HUES64 (cell line): ENCODE results near the gene CPNE4.

Experiments used
- H3K27ac ChIP-seq: 2 replicates; pipeline ENCODE4 v1.7.0; 2013; ENCODE audit warnings: low read depth, low read length, inconsistent platforms
- H3K27me3 ChIP-seq: 2 replicates; pipeline ENCODE4 v1.6.1; 2013; ENCODE audit warnings: mild to moderate bottlenecking, low read length; ENCODE audit not compliant: insufficient read depth
- H3K36me3 ChIP-seq: 2 replicates; pipeline ENCODE4 v1.6.1; 2013; ENCODE audit warnings: mild to moderate bottlenecking, low read length; ENCODE audit not compliant: insufficient read depth
- H3K4me1 ChIP-seq: 2 replicates; pipeline ENCODE4 v1.6.1; 2013; ENCODE audit warnings: mild to moderate bottlenecking, low read length, moderate library complexity; ENCODE audit not compliant: insufficient read depth
- H3K4me3 ChIP-seq: 2 replicates; pipeline ENCODE4 v1.5.1; 2013; ENCODE audit warnings: mild to moderate bottlenecking, low read length, moderate library complexity
- H3K9ac ChIP-seq: 2 replicates; pipeline ENCODE4 v1.6.1; 2013; ENCODE audit warnings: mild to moderate bottlenecking, low read depth, low read length
- H3K9me3 ChIP-seq: 2 replicates; pipeline ENCODE4 v1.6.1; 2013; ENCODE audit warnings: low read depth, low read length; ENCODE audit not compliant: insufficient read depth
- WGBS: fragments of 150-250, 120-280 bp; methylation state at CpG from one replicate; pipeline ENCODE4 v1.1.7; 2013; ENCODE audit warnings: missing lambda C conversion rate; 5-methylcytosine and 5-hydroxymethylcytosine counted together

Gene CPNE4

GRCh38 chr3:131538968-131539367 lies 495.8 kb downstream of the CPNE4 start:
- no peaks in the 10 kb centered on the region for H3K36me3 ChIP-seq
- H3K4me3 ChIP-seq = no peak overlapping the region
- H3K27me3 ChIP-seq = no peaks in the 10 kb centered on the region
- no peak overlapping the region for H3K27ac ChIP-seq
- H3K9me3 ChIP-seq = no peaks in the 10 kb centered on the region
- H3K4me1 ChIP-seq = peaks cover 13% of the 10 kb centered on the region
- no peak overlapping the region for H3K9ac ChIP-seq
- 92% methylated on average over 1 of the region's 1 CpG for WGBS

GRCh38 chr3:131537531-131537930 lies 497.3 kb downstream of the CPNE4 start:
- Histone ChIP-seq H3K27me3 (no peaks in the 10 kb centered on the region), H3K9ac (no peak overlapping the region), H3K27ac (no peak overlapping the region), H3K4me3 (no peak overlapping the region), H3K36me3 (no peaks in the 10 kb centered on the region), H3K4me1 (peaks cover 13% of the 10 kb centered on the region), H3K9me3 (no peaks in the 10 kb centered on the region)
- WGBS = 94% methylated on average over 3 of the region's 3 CpGs

GRCh38 chr3:131535596-131535995 lies 499.2 kb downstream of the CPNE4 start:
- Histone ChIP-seq H3K27me3 (no peaks in the 10 kb centered on the region), H3K36me3 (no peaks in the 10 kb centered on the region), H3K9ac (no peak overlapping the region), H3K4me1 (peaks cover 13% of the 10 kb centered on the region), H3K27ac (no peak overlapping the region), H3K9me3 (no peaks in the 10 kb centered on the region), H3K4me3 (no peak overlapping the region)
- 62% methylated on average over 2 of the region's 2 CpGs for WGBS

GRCh38 chr3:131535131-131535530 lies 499.7 kb downstream of the CPNE4 start:
- 91% methylated on average over 3 of the region's 3 CpGs for WGBS
- Histone ChIP-seq H3K27me3 (no peaks in the 10 kb centered on the region), H3K9me3 (no peaks in the 10 kb centered on the region), H3K9ac (no peak overlapping the region), H3K36me3 (no peaks in the 10 kb centered on the region), H3K27ac (no peak overlapping the region), H3K4me1 (peaks cover 13% of the 10 kb centered on the region), H3K4me3 (no peak overlapping the region)

- Histone ChIP-seq H3K27me3 (no peaks in the 10 kb centered on the region), H3K9me3 (no peaks in the 10 kb centered on the region), H3K36me3 (no peaks in the 10 kb centered on the region), H3K4me3 (no peak overlapping the region), H3K4me1 (peaks cover 13% of the 10 kb centered on the region), H3K27ac (no peak overlapping the region), H3K9ac (no peak overlapping the region)
Measured at GRCh38 chr3:131532645-131533044, 502.2 kb downstream of the CPNE4 start.

- H3K9ac ChIP-seq = no peak overlapping the region
- no peaks in the 10 kb centered on the region for H3K27me3 ChIP-seq
- H3K4me1 ChIP-seq = peaks cover 8% of the 10 kb centered on the region
- H3K9me3 ChIP-seq = no peaks in the 10 kb centered on the region
- no peaks in the 10 kb centered on the region for H3K36me3 ChIP-seq
- no peak overlapping the region for H3K27ac ChIP-seq
- WGBS = 100% methylated on average over 1 of the region's 1 CpG
- no peak overlapping the region for H3K4me3 ChIP-seq
Measured at GRCh38 chr3:131530843-131531242, 504.0 kb downstream of the CPNE4 start.

GRCh38 chr3:131530388-131530787 lies 504.4 kb downstream of the CPNE4 start:
- WGBS = 80% methylated on average over 1 of the region's 1 CpG

GRCh38 chr3:131526801-131527347 lies 507.9 kb downstream of the CPNE4 start:
- H3K4me3 ChIP-seq = no peak overlapping the region
- WGBS = 94% methylated on average over 37 of the region's 37 CpGs
- H3K9me3 ChIP-seq = no peaks in the 10 kb centered on the region
- no peaks in the 10 kb centered on the region for H3K36me3 ChIP-seq
- H3K27ac ChIP-seq = no peak overlapping the region
- H3K9ac ChIP-seq = no peak overlapping the region
- H3K4me1 ChIP-seq = no peaks in the 10 kb centered on the region
- H3K27me3 ChIP-seq = no peaks in the 10 kb centered on the region

More at GRCh38 chr3:131530388-131530787, 504.4 kb downstream of the CPNE4 start:
- H3K4me1 ChIP-seq = peaks cover 4% of the 10 kb centered on the region; the same call in 1 of the 2 replicates
- no peak overlapping the region for H3K4me3 ChIP-seq
- H3K27me3 ChIP-seq = no peaks in the 10 kb centered on the region
- H3K27ac ChIP-seq = no peak overlapping the region
- no peak overlapping the region for H3K9ac ChIP-seq
- H3K36me3 ChIP-seq = no peaks in the 10 kb centered on the region
- H3K9me3 ChIP-seq = no peaks in the 10 kb centered on the region

- H3K36me3 ChIP-seq = no peaks in the 10 kb centered on the region
- H3K9ac ChIP-seq = no peak overlapping the region
- no peak overlapping the region for H3K27ac ChIP-seq
- H3K4me3 ChIP-seq = no peak overlapping the region
- no peaks in the 10 kb centered on the region; the same call in 1 of the 2 replicates for H3K27me3 ChIP-seq
- H3K4me1 ChIP-seq = no peaks in the 10 kb centered on the region
- no peaks in the 10 kb centered on the region for H3K9me3 ChIP-seq
- 93% methylated on average over 7 of the region's 7 CpGs for WGBS
Measured at GRCh38 chr3:131518680-131519079, 516.1 kb downstream of the CPNE4 start.

GRCh38 chr3:131505421-131505820 lies 529.4 kb downstream of the CPNE4 start:
- Histone ChIP-seq H3K27me3 (peaks cover 38% of the 10 kb centered on the region), H3K36me3 (peaks cover 12% of the 10 kb centered on the region), H3K9ac (no peak overlapping the region), H3K4me1 (peaks cover 8% of the 10 kb centered on the region; the same call in 1 of the 2 replicates), H3K27ac (no peak overlapping the region), H3K4me3 (no peak overlapping the region), H3K9me3 (no peaks in the 10 kb centered on the region)
- 92% methylated on average over 4 of the region's 4 CpGs for WGBS

- Histone ChIP-seq H3K9me3 (no peaks in the 10 kb centered on the region), H3K4me3 (peak overlapping the region; percentile 95), H3K27ac (no peak overlapping the region), H3K4me1 (peaks cover 8% of the 10 kb centered on the region; the same call in 1 of the 2 replicates), H3K9ac (peak overlapping the region; percentile 100; the same call in 1 of the 2 replicates), H3K27me3 (peaks cover 38% of the 10 kb centered on the region), H3K36me3 (peaks cover 31% of the 10 kb centered on the region)
Measured at GRCh38 chr3:131503320-131503635, 531.5 kb downstream of the CPNE4 start.
